HG03108 (cell line): ENCODE results near the gene PLCD4.

ENCODE experiments used
- ATAC-seq: cut with Tn5 transposase; IDR thresholded peaks from one replicate; pipeline ENCODE4 v1.9.1; 2021; ENCODE audit warnings: moderate library complexity; ENCODE audit not compliant: unreplicated experiment

The PLCD4 gene

DNA sequence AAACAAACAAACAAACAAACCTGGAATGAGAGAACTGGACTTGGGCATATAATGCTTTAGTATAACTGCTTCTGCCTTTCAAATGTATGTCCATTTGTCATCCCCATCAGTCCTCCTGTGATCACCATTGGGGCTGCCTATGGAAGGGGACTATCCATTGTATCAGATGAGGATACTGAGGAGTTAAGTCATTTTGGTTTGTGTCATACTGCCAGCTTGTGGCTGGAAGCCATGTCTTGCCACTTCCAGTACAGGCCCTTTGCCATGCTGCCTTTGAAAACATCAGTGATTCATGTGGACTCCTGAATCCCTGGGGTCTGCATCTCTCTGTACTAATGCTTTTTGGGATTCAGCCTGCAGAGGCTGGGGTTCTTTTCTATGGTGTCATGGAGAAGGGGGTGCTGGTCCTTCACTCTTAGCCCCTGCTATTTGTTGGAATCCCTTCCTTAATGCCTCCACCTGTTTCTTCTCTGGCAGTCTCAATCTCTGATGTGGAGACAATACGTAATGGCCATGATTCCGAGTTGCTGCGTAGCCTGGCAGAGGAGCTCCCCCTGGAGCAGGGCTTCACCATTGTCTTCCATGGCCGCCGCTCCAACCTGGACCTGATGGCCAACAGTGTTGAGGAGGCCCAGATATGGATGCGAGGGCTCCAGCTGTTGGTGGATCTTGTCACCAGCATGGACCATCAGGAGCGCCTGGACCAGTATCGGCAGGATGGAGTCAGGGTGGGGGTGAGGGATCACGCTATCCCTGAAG lies 10.6 kb downstream of the PLCD4 start:
- no peak for ATAC-seq

DNA sequence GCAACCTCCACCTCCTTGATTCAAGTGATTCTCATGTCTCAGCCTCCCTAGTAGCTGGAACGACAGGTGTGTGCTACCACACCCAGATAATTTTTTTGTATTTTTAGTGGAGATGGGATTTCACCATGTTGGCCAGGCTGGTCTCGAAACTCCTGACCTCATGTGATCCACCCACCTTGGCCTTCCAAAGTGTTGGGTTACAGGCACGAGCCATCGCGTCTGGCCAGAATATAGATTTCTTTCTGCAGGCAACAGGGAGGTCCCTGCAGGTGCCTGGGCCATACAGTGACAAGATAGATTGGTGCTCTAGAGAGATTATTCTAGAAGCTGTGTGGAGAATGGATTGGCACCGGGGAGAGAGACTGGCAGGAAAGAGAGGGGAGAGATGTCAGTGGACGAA lies 13.3 kb downstream of the PLCD4 start:
- no peak for ATAC-seq

DNA sequence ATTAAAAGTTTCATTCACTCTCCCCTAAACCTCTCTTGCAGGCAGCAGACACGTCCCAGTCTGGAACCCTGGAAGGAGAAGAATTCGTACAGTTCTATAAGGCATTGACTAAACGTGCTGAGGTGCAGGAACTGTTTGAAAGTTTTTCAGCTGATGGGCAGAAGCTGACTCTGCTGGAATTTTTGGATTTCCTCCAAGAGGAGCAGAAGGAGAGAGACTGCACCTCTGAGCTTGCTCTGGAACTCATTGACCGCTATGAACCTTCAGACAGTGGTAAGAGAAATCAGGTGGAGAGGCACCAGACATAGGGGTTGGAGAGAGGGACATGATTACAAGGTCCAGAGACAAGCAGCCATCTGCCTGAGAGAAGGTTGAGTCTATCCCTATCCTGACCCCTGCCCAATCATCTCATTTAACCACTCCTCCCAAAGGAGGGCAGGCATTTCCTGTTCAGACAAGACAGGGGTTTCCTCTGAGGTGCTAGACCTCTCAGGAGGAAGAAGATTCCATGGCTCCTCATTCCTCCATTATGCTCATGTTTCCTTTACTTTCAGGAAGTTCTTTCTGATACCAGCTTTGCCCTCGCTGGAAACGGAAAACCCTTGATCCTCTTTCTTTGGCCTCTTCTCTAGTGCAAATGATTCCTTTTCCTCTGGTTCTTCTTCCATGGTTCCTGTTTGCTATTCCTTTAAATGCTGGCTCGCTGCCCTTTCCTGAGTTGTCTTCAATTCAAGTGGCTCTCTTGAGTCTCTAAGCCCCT lies 15.1 kb downstream of the PLCD4 start:
- no peak for ATAC-seq

GRCh38 chr2:218623366-218623705 lies 15.6 kb downstream of the PLCD4 start:
- no peak for ATAC-seq

GRCh38 chr2:218626369-218626768 lies 18.7 kb downstream of the PLCD4 start:
- ATAC-seq = no peak

DNA sequence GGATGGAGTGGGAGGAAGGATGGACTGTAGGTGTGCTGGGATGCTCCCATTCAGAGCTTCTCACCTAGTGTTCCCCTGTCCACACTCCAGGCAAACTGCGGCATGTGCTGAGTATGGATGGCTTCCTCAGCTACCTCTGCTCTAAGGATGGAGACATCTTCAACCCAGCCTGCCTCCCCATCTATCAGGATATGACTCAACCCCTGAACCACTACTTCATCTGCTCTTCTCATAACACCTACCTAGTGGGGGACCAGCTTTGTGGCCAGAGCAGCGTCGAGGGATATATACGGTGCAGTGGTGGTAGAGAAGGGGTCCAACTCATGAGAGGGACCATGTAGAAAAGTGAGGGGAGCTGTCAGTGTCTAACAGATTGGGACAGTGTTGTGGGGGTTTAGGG lies 20.2 kb downstream of the PLCD4 start:
- ATAC-seq = no peak

- no peak for ATAC-seq
Observed at GRCh38 chr2:218631837-218632236, 24.1 kb downstream of the PLCD4 start.

DNA sequence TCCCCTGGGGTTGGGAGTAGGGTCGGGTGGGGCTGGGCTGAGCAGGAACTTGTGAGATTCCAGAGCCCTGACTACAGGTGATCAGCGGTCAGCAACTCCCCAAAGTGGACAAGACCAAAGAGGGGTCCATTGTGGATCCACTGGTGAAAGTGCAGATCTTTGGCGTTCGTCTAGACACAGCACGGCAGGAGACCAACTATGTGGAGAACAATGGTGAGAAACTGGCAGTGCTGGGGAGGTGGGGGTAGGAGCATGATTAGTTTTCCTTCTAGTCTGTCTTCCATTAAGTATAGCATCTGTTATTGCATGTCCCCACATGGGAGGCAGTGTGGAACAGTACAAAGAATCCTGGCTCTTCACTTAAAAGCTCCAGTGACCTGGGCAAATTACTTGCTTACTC lies 28.0 kb downstream of the PLCD4 start:
- no peak for ATAC-seq

GRCh38 chr2:218638372-218638771 lies 30.7 kb downstream of the PLCD4 start:
- ATAC-seq = no peak

DNA sequence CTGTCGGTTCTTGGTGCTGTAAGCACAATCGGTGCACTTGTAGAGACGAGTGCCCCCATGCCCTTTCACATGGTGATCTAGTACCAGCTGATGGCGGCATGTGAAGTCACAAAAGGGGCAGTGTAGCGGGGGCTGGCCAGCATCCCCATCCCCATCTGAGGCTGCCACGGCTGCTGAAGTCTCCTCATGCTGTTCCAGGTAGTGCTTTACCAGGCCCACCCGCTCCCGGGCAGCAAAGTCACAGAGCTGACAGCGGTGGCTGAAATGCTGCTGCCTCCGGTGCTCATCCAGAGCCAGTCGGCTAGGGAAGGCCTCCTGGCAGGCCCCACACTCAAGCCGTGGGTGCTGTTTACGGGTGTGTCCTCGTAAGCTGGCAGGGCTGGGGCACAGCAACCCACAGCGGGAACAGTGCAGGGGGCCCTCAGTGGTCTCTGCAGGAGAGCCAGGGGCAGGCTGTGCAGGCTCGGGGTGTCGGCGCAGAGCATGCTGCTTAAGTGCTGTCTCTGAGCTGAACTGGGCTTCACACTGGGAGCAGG lies 34.5 kb downstream of the PLCD4 start:
- ATAC-seq = no peak

GRCh38 chr2:218642786-218643185 lies 35.1 kb downstream of the PLCD4 start:
- no peak for ATAC-seq

DNA sequence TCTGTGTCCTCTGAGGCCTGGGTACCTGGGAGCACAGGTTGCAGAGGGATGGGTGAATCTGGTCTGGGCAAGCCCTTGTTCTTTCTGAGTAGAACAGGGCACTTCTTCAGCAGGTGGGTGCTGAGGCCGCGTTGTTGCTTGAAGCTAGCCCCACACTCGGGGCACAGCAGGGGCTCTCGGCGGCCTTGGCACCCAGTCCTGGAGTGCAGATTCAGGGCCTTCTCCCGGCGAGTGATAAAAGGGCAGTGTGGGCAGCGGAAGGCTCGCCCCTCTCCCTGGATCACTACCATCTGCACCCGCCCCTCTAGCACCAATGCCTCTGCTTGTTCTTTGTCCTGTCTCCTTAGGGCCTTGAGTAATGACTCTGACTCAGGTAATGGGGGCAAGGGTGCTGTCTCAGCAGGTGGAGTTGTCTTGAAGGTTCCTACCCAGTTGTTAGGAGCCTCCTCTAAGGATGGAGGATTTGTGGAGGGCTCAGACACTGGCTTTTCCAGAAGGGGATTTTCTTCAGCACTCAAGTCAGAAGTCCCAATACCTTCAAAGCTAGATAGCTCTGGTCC lies 36.1 kb downstream of the PLCD4 start:
- ATAC-seq = no peak

GRCh38 chr2:218644721-218645120 lies 37.0 kb downstream of the PLCD4 start:
- ATAC-seq = no peak

DNA sequence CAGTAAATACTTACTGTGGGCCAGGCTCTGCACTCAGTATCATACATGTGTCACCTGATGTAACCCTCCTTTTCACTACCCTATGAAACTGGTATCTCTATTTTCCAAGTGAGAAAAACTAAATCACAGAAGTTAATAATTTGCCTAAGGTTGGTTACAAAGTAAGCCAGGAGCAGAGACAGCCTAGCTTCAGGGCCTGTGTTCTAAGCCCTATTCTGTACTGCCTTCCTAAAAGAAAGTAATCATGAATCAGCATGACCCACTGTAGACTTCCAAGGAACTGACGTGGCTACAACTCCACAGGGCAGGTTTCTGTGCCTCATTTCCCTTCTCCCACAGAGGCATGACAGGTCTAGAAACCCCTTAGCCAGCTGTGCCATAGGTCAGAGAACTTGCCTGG lies 37.4 kb downstream of the PLCD4 start:
- ATAC-seq = peak; percentile 80

- ATAC-seq = no peak
Observed at GRCh38 chr2:218648088-218648786, 40.5 kb downstream of the PLCD4 start.

DNA sequence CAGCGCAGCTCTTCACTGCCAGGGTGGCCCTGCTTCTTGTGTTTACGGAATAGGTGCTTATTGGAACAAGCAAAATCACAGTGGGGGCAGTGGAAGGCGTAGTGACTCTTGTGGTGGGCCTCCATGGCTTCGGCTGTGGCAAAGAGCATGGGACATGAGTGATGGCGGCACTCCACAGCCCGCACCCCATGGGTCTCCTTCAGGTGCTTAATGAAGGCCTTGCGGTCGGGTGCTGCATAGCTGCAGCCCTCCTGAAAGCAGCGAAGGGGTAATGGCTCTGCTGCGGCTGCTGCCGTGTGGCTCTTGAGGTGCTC lies 41.0 kb downstream of the PLCD4 start:
- ATAC-seq = no peak

DNA sequence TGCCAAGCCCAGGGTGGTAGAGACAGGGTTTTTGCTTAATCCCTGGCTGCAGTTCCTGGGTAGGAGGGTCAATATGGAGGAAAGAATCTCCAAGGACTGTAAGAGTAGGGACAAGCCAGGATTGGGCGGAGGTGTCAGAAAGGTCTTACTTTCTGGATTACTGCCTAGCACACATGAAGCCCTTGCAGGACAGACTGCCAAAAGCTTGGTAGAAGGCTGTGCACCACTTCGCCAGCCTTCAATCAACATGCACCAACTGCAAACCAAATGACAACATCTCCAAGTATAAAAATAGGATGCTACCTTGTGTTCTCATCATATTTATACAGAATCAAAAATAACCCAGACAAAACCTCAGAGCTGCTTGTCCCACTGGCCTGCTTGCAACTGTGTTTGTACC lies 48.1 kb downstream of the PLCD4 start:
- ATAC-seq = no peak

- peak; percentile 32 for ATAC-seq
Observed at GRCh38 chr2:218658671-218659257, 51.1 kb downstream of the PLCD4 start.

DNA sequence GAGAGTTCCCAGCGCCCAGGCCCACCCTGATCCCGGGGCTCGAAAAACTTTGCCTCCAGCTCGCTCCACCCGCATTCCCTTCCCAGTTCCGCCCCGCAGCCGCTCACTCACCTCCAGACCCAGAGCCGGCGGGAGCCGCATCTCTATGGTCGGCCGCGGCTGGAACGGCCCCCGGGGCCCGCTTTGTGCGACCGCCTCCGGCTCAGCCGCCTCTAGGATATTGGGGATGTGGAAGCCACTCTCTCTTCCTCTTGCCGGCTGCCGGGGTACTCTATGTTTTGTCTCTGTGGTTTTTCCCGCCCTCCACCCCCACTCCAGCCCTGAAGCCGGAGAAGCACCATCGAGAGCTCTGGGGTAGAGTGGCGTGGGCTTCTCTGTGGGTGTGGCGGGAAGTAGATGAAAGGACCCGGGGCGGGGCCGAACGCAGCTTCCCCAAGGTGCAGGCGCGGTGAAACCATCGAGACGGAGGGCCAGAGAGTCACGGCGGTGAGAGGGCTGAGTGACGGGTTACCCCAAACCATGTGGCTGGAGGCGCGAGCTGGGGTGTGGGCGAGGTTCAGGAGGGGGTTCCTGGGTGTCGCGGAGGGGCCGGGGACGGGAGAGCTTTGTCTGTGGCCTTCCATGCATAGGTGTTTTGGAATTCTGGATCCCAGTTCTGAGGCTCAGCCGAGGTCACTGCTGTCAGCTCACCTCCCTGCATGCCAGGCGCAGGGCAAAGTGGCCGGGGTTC lies 51.7 kb downstream of the PLCD4 start, which contains the start of the genes BCS1L and ZNF142:
Gene BCS1L (plus strand): TSS at position 426 of the 730 bp plus-strand sequence. CDS start 1,305 bp downstream, outside the sequence.
Gene ZNF142 (minus strand): TSS at position 366 of the 730 bp plus-strand sequence. CDS start 3,194 bp downstream, outside the sequence.
- ATAC-seq = peak; percentile 94

GRCh38 chr2:218659988-218660358 lies 52.3 kb downstream of the PLCD4 start:
- ATAC-seq = no peak
